HG02938 (cell line): ENCODE data around the gene APOL1.

ENCODE experiments used
- ATAC-seq: cut with Tn5 transposase; IDR thresholded peaks from one replicate; pipeline ENCODE4 v1.9.1; 2021; ENCODE audit warnings: mild to moderate bottlenecking, moderate library complexity; ENCODE audit not compliant: unreplicated experiment

Gene APOL1

GRCh38 chr22:36305813-36306212, 52.9 kb downstream of the APOL1 start:
- no peak for ATAC-seq

GRCh38 chr22:36306227-36306626, 53.3 kb downstream of the APOL1 start:
- ATAC-seq, result no peak

- no peak for ATAC-seq
Observed at GRCh38 chr22:36308880-36309279, 55.9 kb downstream of the APOL1 start.

GRCh38 chr22:36311386-36312085, 58.6 kb downstream of the APOL1 start:
- no peak for ATAC-seq

- no peak for ATAC-seq
Observed at GRCh38 chr22:36315325-36315724, 62.4 kb downstream of the APOL1 start.

GRCh38 chr22:36316419-36316818, 63.5 kb downstream of the APOL1 start:
- ATAC-seq, result no peak
